Stomach (tissue), 4 donors: Measurements from ENCODE around the gene CRB2.

Experiments
- EP300 ChIP-seq: sonication (generic); formaldehyde crosslinking; IDR thresholded peaks from one replicate; pipeline ENCODE4 v1.6.1; 2017; ENCODE audit warnings: antibody characterized with exemption
- POLR2A ChIP-seq, 4 donors: fragments of 450-650 bp; IDR thresholded peaks; one replicate each; pipeline ENCODE4 v1.6.1; 2016; ENCODE audit warnings: antibody characterized with exemption in 4 of 4, control low read depth in 2 of 4, mild to moderate bottlenecking in 1 of 4, moderate library complexity in 1 of 4
- POLR2AphosphoS5 ChIP-seq, 3 donors: sonication (generic); formaldehyde crosslinking; IDR thresholded peaks; one replicate each; pipeline ENCODE4 v1.6.1; 2016; ENCODE audit warnings: antibody characterized with exemption in 3 of 3
- TF ChIP-seq, protein P1 (sequence below), 7 experiments: fragments of 450-650 bp in 4 of 7; fragments of 200-600 bp in 3 of 7; sonication (generic) in 3 of 7; IDR thresholded peaks; one replicate each; pipeline ENCODE4 v1.5.1; 2016 to 2019; ENCODE audit warnings: antibody characterized with exemption in 7 of 7, control low read depth in 2 of 7, mild to moderate bottlenecking in 1 of 7

DNA sequence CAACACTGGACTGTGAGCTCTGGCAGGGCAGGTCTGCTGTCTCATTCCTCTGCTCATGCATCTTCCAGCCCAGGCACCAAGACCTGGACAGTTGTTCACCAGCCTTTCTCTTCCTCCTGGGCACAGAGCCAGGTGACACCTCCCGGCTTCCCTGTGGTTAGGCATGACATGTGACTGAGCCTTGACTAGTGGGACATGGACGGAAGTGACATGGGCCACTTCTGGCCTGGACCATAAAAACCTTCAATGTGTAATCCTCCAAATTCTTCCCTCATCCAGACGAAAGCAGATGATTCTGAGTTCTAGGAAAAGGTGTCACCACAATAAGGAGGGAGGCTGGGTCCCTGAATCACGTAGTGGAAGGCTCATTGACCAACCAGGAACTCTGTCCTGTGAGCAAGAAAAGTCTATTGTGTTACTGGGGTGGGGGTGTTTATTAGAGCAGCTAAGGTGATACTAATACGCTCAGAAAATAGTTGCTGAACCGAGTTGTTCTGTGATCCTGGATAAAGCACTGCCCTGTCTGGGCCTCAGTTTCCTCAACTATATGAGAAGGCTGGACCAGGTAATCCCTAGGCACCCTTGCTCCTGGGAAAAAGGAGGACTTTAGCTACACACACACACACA, 26.6 kb upstream of the CRB2 start:
- no peak for TF ChIP-seq POLR2A (IDR thresholded peaks at IDR 0.05)
- no peak for TF ChIP-seq POLR2AphosphoS5 (IDR thresholded peaks at IDR 0.05)
- TF ChIP-seq, protein P1, sequence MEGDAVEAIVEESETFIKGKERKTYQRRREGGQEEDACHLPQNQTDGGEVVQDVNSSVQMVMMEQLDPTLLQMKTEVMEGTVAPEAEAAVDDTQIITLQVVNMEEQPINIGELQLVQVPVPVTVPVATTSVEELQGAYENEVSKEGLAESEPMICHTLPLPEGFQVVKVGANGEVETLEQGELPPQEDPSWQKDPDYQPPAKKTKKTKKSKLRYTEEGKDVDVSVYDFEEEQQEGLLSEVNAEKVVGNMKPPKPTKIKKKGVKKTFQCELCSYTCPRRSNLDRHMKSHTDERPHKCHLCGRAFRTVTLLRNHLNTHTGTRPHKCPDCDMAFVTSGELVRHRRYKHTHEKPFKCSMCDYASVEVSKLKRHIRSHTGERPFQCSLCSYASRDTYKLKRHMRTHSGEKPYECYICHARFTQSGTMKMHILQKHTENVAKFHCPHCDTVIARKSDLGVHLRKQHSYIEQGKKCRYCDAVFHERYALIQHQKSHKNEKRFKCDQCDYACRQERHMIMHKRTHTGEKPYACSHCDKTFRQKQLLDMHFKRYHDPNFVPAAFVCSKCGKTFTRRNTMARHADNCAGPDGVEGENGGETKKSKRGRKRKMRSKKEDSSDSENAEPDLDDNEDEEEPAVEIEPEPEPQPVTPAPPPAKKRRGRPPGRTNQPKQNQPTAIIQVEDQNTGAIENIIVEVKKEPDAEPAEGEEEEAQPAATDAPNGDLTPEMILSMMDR (IDR thresholded peaks at IDR 0.05): no peak
- TF ChIP-seq EP300: no peak
